ENCODE data around the gene TLNRD1. TPM values are rescaled to one million over a fixed set of nuclear protein-coding genes. Genes with fewer than 3 reads are reported as not detected.

The TLNRD1 gene
- total and polyA plus RNA-seq, 4 donors = 10.8 to 36.5 (median 20.7) TPM

DNA sequence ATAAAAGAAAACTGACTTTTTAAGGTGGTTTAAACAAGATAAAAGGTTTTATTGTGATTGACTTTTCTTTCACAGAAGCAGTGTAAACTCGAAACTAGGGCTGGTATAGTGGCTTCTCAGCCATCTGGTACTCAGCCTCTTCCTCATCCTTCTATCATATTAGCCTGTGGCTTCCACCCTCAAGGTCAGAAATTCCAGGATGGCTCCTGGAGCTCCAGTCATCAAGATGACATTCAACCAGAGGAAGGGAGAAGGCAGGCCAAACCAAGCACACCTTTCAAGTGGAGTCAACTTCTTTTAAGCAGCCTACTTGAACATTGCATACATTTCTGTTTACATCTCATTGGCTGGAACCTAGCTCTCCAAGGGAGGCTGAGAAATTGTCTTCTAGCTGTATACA is 9.8 kb upstream of the TLNRD1 start:
- H3K9me3 ChIP-seq (ENCODE audit: control insufficient read depth in 4 of 4, insufficient read depth in 3 of 4, low read length in 3 of 4) = no peaks in the 10 kb centered on the region
- TF ChIP-seq, protein P1, sequence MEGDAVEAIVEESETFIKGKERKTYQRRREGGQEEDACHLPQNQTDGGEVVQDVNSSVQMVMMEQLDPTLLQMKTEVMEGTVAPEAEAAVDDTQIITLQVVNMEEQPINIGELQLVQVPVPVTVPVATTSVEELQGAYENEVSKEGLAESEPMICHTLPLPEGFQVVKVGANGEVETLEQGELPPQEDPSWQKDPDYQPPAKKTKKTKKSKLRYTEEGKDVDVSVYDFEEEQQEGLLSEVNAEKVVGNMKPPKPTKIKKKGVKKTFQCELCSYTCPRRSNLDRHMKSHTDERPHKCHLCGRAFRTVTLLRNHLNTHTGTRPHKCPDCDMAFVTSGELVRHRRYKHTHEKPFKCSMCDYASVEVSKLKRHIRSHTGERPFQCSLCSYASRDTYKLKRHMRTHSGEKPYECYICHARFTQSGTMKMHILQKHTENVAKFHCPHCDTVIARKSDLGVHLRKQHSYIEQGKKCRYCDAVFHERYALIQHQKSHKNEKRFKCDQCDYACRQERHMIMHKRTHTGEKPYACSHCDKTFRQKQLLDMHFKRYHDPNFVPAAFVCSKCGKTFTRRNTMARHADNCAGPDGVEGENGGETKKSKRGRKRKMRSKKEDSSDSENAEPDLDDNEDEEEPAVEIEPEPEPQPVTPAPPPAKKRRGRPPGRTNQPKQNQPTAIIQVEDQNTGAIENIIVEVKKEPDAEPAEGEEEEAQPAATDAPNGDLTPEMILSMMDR (IDR thresholded peaks at IDR 0.05; ENCODE audit: control extremely low read depth, extremely low read depth) = no peak
- H3K27ac ChIP-seq (ENCODE audit: low read depth in 1 of 2, low read length in 1 of 2) = no peak overlapping the region
- H3K36me3 ChIP-seq (ENCODE audit: control insufficient read depth in 4 of 4, insufficient read depth in 4 of 4, low read length in 4 of 4) = no peaks in the 10 kb centered on the region
- no peak overlapping the region for H3K9ac ChIP-seq (ENCODE audit: insufficient read depth in 1 of 2, low read length in 2 of 2)
- peaks cover 0 to 17% (median 12%) of the 10 kb centered on the region in 5 donors for H3K4me1 ChIP-seq (ENCODE audit: control insufficient read depth in 5 of 5, insufficient read depth in 5 of 5, low read length in 5 of 5)
- H3K4me3 ChIP-seq = no peak overlapping the region
- ATAC-seq (ENCODE audit: insufficient read depth, low FRiP score) = no peak
- no peaks in the 10 kb centered on the region for H3K27me3 ChIP-seq (ENCODE audit: control insufficient read depth in 3 of 3, insufficient read depth in 3 of 3, low read length in 2 of 3)
- WGBS, 2 donors = 85 to 89% methylated on average over 1 of the region's 1 CpG
- DNase-seq = no peak

DNA sequence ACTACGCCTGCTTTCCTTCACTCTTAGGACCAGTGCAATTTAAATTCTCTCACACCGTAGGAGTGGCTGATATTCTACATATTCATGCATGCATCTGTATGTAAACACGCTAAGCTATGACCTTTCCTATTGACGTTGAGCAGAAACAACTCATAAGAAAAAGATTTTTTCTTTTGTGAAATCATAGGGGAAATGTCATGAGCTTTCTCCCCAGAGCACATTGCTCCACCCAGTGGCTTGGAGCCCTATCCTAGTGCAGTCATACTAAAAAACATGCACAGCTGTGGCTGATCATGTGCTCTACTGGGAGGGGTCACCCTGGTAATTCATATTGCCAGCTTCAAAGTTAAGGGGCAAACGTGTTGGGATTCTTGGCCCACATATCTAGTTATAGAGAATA is 9.3 kb upstream of the TLNRD1 start:
- DNase-seq (peak in 2 of 3 donors; percentile 31 to 55), ATAC-seq (ENCODE audit: insufficient read depth, low FRiP score) (no peak)
- WGBS, 2 donors = 55 to 65% methylated on average over 5 of the region's 5 CpGs
- H3K9ac ChIP-seq (ENCODE audit: insufficient read depth in 1 of 2, low read length in 2 of 2) = no peak overlapping the region
- TF ChIP-seq, protein P1 (IDR thresholded peaks at IDR 0.05; ENCODE audit: control extremely low read depth, extremely low read depth) = no peak
- H3K4me3 ChIP-seq = no peak overlapping the region
- no peak overlapping the region for H3K27ac ChIP-seq (ENCODE audit: low read depth in 1 of 2, low read length in 1 of 2)
- peaks cover 0 to 2% (median 0%) of the 10 kb centered on the region in 4 donors for H3K9me3 ChIP-seq (ENCODE audit: control insufficient read depth in 4 of 4, insufficient read depth in 3 of 4, low read length in 3 of 4)
- H3K4me1 ChIP-seq (ENCODE audit: control insufficient read depth in 5 of 5, insufficient read depth in 5 of 5, low read length in 5 of 5) = peaks cover 0 to 17% (median 12%) of the 10 kb centered on the region in 5 donors
- H3K27me3 ChIP-seq (ENCODE audit: control insufficient read depth in 3 of 3, insufficient read depth in 3 of 3, low read length in 2 of 3) = no peaks in the 10 kb centered on the region
- H3K36me3 ChIP-seq (ENCODE audit: control insufficient read depth in 4 of 4, insufficient read depth in 4 of 4, low read length in 4 of 4) = no peaks in the 10 kb centered on the region

GRCh38 chr15:80992006-80992405 is 8.7 kb upstream of the TLNRD1 start:
- H3K27ac ChIP-seq (ENCODE audit: low read depth in 1 of 2, low read length in 1 of 2) = no peak overlapping the region
- H3K27me3 ChIP-seq (ENCODE audit: control insufficient read depth in 3 of 3, insufficient read depth in 3 of 3, low read length in 2 of 3) = no peaks in the 10 kb centered on the region
- DNase-seq (no peak), ATAC-seq (ENCODE audit: insufficient read depth, low FRiP score) (no peak)
- 41 to 68% methylated on average over 4 of the region's 4 CpGs for WGBS, 2 donors
- no peak overlapping the region for H3K9ac ChIP-seq (ENCODE audit: insufficient read depth in 1 of 2, low read length in 2 of 2)
- H3K9me3 ChIP-seq (ENCODE audit: control insufficient read depth in 4 of 4, insufficient read depth in 3 of 4, low read length in 3 of 4) = peaks cover 0 to 3% (median 0%) of the 10 kb centered on the region in 4 donors
- TF ChIP-seq, protein P1 (IDR thresholded peaks at IDR 0.05; ENCODE audit: control extremely low read depth, extremely low read depth) = no peak
- H3K4me3 ChIP-seq = no peak overlapping the region
- no peaks in the 10 kb centered on the region for H3K36me3 ChIP-seq (ENCODE audit: control insufficient read depth in 4 of 4, insufficient read depth in 4 of 4, low read length in 4 of 4)
- peaks cover 0 to 17% (median 12%) of the 10 kb centered on the region in 5 donors for H3K4me1 ChIP-seq (ENCODE audit: control insufficient read depth in 5 of 5, insufficient read depth in 5 of 5, low read length in 5 of 5)

- TF ChIP-seq, protein P1 (IDR thresholded peaks at IDR 0.05; ENCODE audit: control extremely low read depth, extremely low read depth) = no peak
- no peaks in the 10 kb centered on the region for H3K27me3 ChIP-seq (ENCODE audit: control insufficient read depth in 3 of 3, insufficient read depth in 3 of 3, low read length in 2 of 3)
- DNase-seq (no peak), ATAC-seq (ENCODE audit: insufficient read depth, low FRiP score) (no peak)
- peaks cover 0 to 17% (median 12%) of the 10 kb centered on the region in 5 donors for H3K4me1 ChIP-seq (ENCODE audit: control insufficient read depth in 5 of 5, insufficient read depth in 5 of 5, low read length in 5 of 5)
- WGBS, 2 donors = 91 to 98% methylated on average over 1 of the region's 1 CpG
- H3K4me3 ChIP-seq = no peak overlapping the region
- no peak overlapping the region for H3K9ac ChIP-seq (ENCODE audit: insufficient read depth in 1 of 2, low read length in 2 of 2)
- peaks cover 0 to 3% (median 0%) of the 10 kb centered on the region in 4 donors for H3K9me3 ChIP-seq (ENCODE audit: control insufficient read depth in 4 of 4, insufficient read depth in 3 of 4, low read length in 3 of 4)
- H3K27ac ChIP-seq (ENCODE audit: low read depth in 1 of 2, low read length in 1 of 2) = no peak overlapping the region
- no peaks in the 10 kb centered on the region for H3K36me3 ChIP-seq (ENCODE audit: control insufficient read depth in 4 of 4, insufficient read depth in 4 of 4, low read length in 4 of 4)
Observed at GRCh38 chr15:80992441-80992840, 8.3 kb upstream of the TLNRD1 start.
